Gastroesophageal sphincter (tissue), 4 donors: ENCODE results near the gene CGREF1. TPM values are rescaled to one million over a fixed set of nuclear protein-coding genes. Genes with fewer than 3 reads are reported as not detected.
A peak's percentile ranks its signal among the peaks of the same experiment; 100 is the strongest.

Source experiments
- ATAC-seq: fragments of 150-250 bp; one replicate; pipeline ENCODE4 v1.9.1; 2016; ENCODE audit warnings: mild to moderate bottlenecking, moderate library complexity
- H3K27ac ChIP-seq, 4 donors: fragments of 200-600 bp; sonication (generic) in 3 of 4; 1 replicate in 3 of 4; 2 replicates in 1 of 4; pipeline ENCODE4 v1.5.1; 2016 to 2019
- H3K27me3 ChIP-seq: fragments of 200-600 bp; sonication (generic); one replicate; pipeline ENCODE4 v1.5.1; 2019
- H3K36me3 ChIP-seq, 2 donors: fragments of 200-600 bp; sonication (generic); one replicate each; pipeline ENCODE4 v1.5.1; 2019; ENCODE audit warnings: control low read depth in 1 of 2
- H3K4me1 ChIP-seq, 3 donors: fragments of 200-600 bp; sonication (generic); 1 replicate in 2 of 3; 2 replicates in 1 of 3; pipeline ENCODE4 v1.5.1; 2016 to 2019; ENCODE audit warnings: control low read depth in 2 of 3
- H3K4me3 ChIP-seq, 2 donors: fragments of 200-600 bp; sonication (generic); one replicate each; pipeline ENCODE4 v1.5.1; 2019; ENCODE audit warnings: mild to moderate bottlenecking in 1 of 2, moderate library complexity in 1 of 2
- H3K9me3 ChIP-seq, 3 donors: fragments of 200-600 bp; sonication (generic); one replicate each; pipeline ENCODE4 v1.5.1; 2017 to 2019; ENCODE audit warnings: control low read depth in 2 of 3
- CTCF ChIP-seq, 4 experiments: fragments of 200-600 bp in 2 of 4; fragments of 450-650 bp in 2 of 4; sonication (generic) in 1 of 4; IDR thresholded peaks; one replicate each; pipeline ENCODE4 v1.5.1; 2017 to 2019; ENCODE audit warnings: antibody characterized with exemption in 4 of 4, mild to moderate bottlenecking in 2 of 4, moderate library complexity in 2 of 4
- EP300 ChIP-seq: sonication (generic); formaldehyde crosslinking; IDR thresholded peaks from one replicate; pipeline ENCODE4 v1.6.1; 2017; ENCODE audit warnings: antibody characterized with exemption, mild to moderate bottlenecking
- POLR2A ChIP-seq, 2 donors: fragments of 450-650 bp; IDR thresholded peaks; one replicate each; pipeline ENCODE4 v1.6.1; 2017; ENCODE audit warnings: antibody characterized with exemption in 2 of 2, mild to moderate bottlenecking in 2 of 2, moderate library complexity in 1 of 2
- POLR2AphosphoS5 ChIP-seq: sonication (generic); formaldehyde crosslinking; IDR thresholded peaks from one replicate; pipeline ENCODE4 v1.6.1; 2017; ENCODE audit warnings: antibody characterized with exemption
- whole genome bisulfite sequencing, 2 donors: methylation state at CpG; one replicate each; pipeline ENCODE4 v1.1.5; 2018; ENCODE audit warnings: low coverage in 1 of 2; 5-methylcytosine and 5-hydroxymethylcytosine counted together
- total RNA-seq, 4 donors: library from RNA; depleted of rRNA; stranded (reverse); fragments of >200 nt; gene quantifications; one replicate each; pipeline ENCODE4 v1.1.0, GENCODE V29; 2016

Gene CGREF1
- total RNA-seq, 4 donors from 2014 or later = 1.0 TPM; not detected in 3

GRCh38 chr2:27137322-27137935 is 18.5 kb upstream of the CGREF1 start:
- ATAC-seq = no peak
- TF ChIP-seq CTCF (IDR thresholded peaks at IDR 0.05) (no peak), POLR2AphosphoS5 (no peak), EP300 (no peak), POLR2A (IDR thresholded peaks at IDR 0.05) (no peak)
- Histone ChIP-seq H3K9me3 (no peaks in the 10 kb centered on the region), H3K4me1 (peaks cover 5 to 23% (median 14%) of the 10 kb centered on the region in 3 donors), H3K36me3 (peaks cover 0 to 6% of the 10 kb centered on the region in 2 donors), H3K27me3 (peaks cover 12% of the 10 kb centered on the region), H3K27ac (no peak overlapping the region), H3K4me3 (no peak overlapping the region)
- WGBS, 2 donors = no CpG with 5 or more reads among the region's 21 CpGs

DNA sequence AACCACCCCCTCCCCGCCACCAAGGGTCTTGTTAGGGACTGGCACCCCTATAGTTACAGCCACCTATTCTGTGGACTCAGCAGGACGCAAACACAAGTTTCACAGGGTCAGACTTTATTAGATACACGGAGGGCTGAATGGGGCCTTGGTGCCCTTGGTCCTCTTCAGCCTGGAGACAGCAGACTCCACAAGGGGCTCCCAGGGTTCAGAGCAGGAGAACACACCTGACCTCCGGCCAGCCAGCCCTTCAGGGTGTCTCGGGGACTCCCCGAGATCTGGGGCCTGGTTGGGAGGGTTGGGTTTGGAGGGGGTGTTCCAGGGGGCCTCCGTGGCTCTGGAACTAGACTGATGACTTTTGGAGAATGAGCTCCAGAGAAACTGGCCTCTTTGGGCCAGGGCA is 17.8 kb upstream of the CGREF1 start:
- H3K27ac ChIP-seq = no peak overlapping the region
- H3K4me3 ChIP-seq = no peak overlapping the region
- peaks cover 0 to 13% of the 10 kb centered on the region in 2 donors for H3K36me3 ChIP-seq
- no peaks in the 10 kb centered on the region for H3K9me3 ChIP-seq
- WGBS, 2 donors = 100% methylated on average over 1 of the region's 7 CpGs; no CpG with 5 or more reads in 1 of the 2 donors
- peaks cover 6% of the 10 kb centered on the region for H3K27me3 ChIP-seq
- ATAC-seq = no peak
- no peak for TF ChIP-seq CTCF (IDR thresholded peaks at IDR 0.05)
- no peak for TF ChIP-seq EP300
- no peak for TF ChIP-seq POLR2AphosphoS5
- H3K4me1 ChIP-seq = peaks cover 5 to 29% (median 14%) of the 10 kb centered on the region in 3 donors

- ATAC-seq = no peak
- peaks cover 5 to 30% (median 14%) of the 10 kb centered on the region in 3 donors for H3K4me1 ChIP-seq
- peak overlapping the region in 2 of 4 donors; percentile 90 to 92 for H3K27ac ChIP-seq
- no peaks in the 10 kb centered on the region for H3K9me3 ChIP-seq
- H3K27me3 ChIP-seq = no peaks in the 10 kb centered on the region
- WGBS, 2 donors = 80 to 88% methylated on average over 6 to 7 of the region's 12 CpGs
- peaks cover 0 to 25% of the 10 kb centered on the region in 2 donors for H3K36me3 ChIP-seq
- H3K4me3 ChIP-seq = no peak overlapping the region
- TF ChIP-seq POLR2A (IDR thresholded peaks at IDR 0.05) (no peak), POLR2AphosphoS5 (no peak), EP300 (no peak)
Observed at GRCh38 chr2:27135478-27135955, 16.6 kb upstream of the CGREF1 start.

- no peaks in the 10 kb centered on the region for H3K9me3 ChIP-seq
- H3K27me3 ChIP-seq = no peaks in the 10 kb centered on the region
- H3K4me1 ChIP-seq = peaks cover 5 to 30% (median 14%) of the 10 kb centered on the region in 3 donors
- peak overlapping the region in 3 of 4 donors; percentile 90 to 95 (median 92) for H3K27ac ChIP-seq
- peak overlapping the region; percentile 82 to 97 for H3K4me3 ChIP-seq
- no peak for ATAC-seq
- WGBS, 2 donors = 69 to 85% methylated on average over 6 to 9 of the region's 33 CpGs
- H3K36me3 ChIP-seq = peaks cover 0 to 31% of the 10 kb centered on the region in 2 donors
- no peak for TF ChIP-seq POLR2A (IDR thresholded peaks at IDR 0.05)
- no peak for TF ChIP-seq EP300
- no peak for TF ChIP-seq POLR2AphosphoS5
- TF ChIP-seq CTCF (IDR thresholded peaks at IDR 0.05) = no peak
Observed at GRCh38 chr2:27134781-27135477, 16.0 kb upstream of the CGREF1 start.

DNA sequence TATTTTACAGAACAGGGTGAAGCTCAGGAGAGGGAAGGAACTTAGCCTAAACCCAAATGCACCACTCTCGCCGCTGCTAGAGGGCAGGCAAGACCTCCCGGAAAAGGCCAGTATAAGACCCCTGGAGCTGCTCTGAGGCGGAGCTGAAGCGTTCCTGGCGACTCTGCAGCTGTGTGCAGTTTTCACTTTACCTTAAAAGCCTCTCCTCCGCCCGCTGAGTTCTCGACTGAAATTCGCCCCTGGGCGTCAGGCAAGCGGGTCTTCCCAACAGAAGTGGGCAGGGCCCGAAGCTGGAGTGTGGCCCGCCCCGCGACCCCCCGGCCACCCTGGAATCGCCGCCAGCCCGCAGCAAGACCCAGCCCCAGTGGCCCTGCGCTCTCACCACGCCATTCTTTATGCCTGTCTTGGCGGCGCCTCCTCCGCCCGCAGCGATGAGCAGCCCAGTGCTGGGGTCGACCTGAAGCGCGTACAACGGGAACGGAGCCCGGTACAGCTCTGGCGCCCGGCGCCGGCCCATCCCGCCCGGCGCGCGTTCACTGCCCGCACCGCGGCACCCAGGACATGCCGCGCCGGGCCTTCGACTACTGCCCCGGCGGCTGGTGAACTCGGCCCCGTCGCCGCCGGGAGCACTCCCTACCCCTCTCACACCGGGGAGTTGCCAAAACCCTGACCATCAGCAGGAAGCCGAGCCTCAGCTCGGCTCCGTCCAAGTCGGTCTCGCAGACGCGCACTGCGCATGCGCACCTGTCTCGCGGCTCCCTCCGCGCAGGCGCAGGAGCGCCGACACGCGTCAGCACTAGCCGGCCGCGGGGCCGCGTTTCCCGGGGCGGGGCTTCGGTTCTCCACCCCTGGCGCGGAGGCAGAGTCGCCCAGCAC is 15.2 kb upstream of the CGREF1 start, which contains the start of gene PREB:
TSS of gene PREB (minus strand) at position 732 of the 876 bp plus-strand sequence. CDS start at position 517, 215 bp downstream.
- Histone ChIP-seq H3K4me3 (peak within 1 kb of the TSS; percentile 82 to 97), H3K36me3 (peaks cover 0 to 39% of the 10 kb centered on the region in 2 donors), H3K27me3 (no peaks in the 10 kb centered on the region), H3K4me1 (peaks cover 5 to 30% (median 14%) of the 10 kb centered on the region in 3 donors), H3K9me3 (no peaks in the 10 kb centered on the region), H3K27ac (peak within 1 kb of the TSS; percentile 76 to 95 (median 91))
- TF ChIP-seq POLR2A (IDR thresholded peaks at IDR 0.05) (peak; percentile 87 to 90), POLR2AphosphoS5 (peak; percentile 92), CTCF (IDR thresholded peaks at IDR 0.05) (no peak)
- ATAC-seq = peak; percentile 96
- WGBS, 2 donors = 0% methylated on average over 1 of the region's 86 CpGs; no CpG with 5 or more reads in 1 of the 2 donors
